MM.1S (cell line): Measurements from ENCODE around the gene MACROD2.

Experiments
- DNase-seq: peaks from one replicate; pipeline ENCODE4 v3.0.0-alpha.2; 2015
- H2AFZ ChIP-seq: fragments of 300-600 bp; sonication (generic); 2 replicates; pipeline ENCODE4 v1.6.0; 2016; ENCODE audit warnings: antibody characterized with exemption, low read length
- H3F3A ChIP-seq: fragments of 300-600 bp; sonication (generic); 2 replicates; pipeline ENCODE4 v1.6.1; 2016; ENCODE audit warnings: mild to moderate bottlenecking, antibody characterized with exemption, low read length, moderate library complexity, mixed read lengths; ENCODE audit not compliant: insufficient read depth
- H3K27ac ChIP-seq: fragments of 300-600 bp; sonication (generic); 2 replicates; pipeline ENCODE4 v1.5.1; 2016; ENCODE audit warnings: mild to moderate bottlenecking, low read length
- H3K27me3 ChIP-seq: fragments of 300-600 bp; sonication (generic); replicated peaks from 2 replicates; pipeline ENCODE4 v1.6.0; 2016; ENCODE audit warnings: low read length; ENCODE audit not compliant: insufficient read depth
- H3K36me3 ChIP-seq: fragments of 300-600 bp; sonication (generic); replicated peaks from 2 replicates; pipeline ENCODE4 v1.6.1; 2016; ENCODE audit warnings: mild to moderate bottlenecking, low read length, mixed read lengths; ENCODE audit not compliant: insufficient read depth
- H3K4me1 ChIP-seq: fragments of 300-600 bp; sonication (generic); 2 replicates; pipeline ENCODE4 v1.6.1; 2016; ENCODE audit warnings: low read length, mixed read lengths
- H3K4me2 ChIP-seq: fragments of 300-600 bp; sonication (generic); 2 replicates; pipeline ENCODE4 v1.6.0; 2016; ENCODE audit warnings: low read depth, low read length
- H3K4me3 ChIP-seq: fragments of 300-600 bp; sonication (generic); 2 replicates; pipeline ENCODE4 v1.5.1; 2016; ENCODE audit warnings: low read length, mixed read lengths
- H3K79me2 ChIP-seq: fragments of 300-600 bp; sonication (generic); 2 replicates; pipeline ENCODE4 v1.6.1; 2016; ENCODE audit warnings: mixed run types, low read length, mixed read lengths
- H3K9ac ChIP-seq: fragments of 300-600 bp; sonication (generic); 2 replicates; pipeline ENCODE4 v1.6.1; 2016; ENCODE audit warnings: low read length, mixed read lengths
- H3K9me2 ChIP-seq: fragments of 300-600 bp; sonication (generic); replicated peaks from 2 replicates; pipeline ENCODE4 v1.6.1; 2016; ENCODE audit warnings: mild to moderate bottlenecking, low read length, mixed read lengths; ENCODE audit not compliant: insufficient read depth
- H3K9me3 ChIP-seq: fragments of 300-600 bp; sonication (generic); replicated peaks from 2 replicates; pipeline ENCODE4 v1.6.1; 2016; ENCODE audit warnings: mild to moderate bottlenecking, low read length, mixed read lengths; ENCODE audit not compliant: insufficient read depth
- H4K20me1 ChIP-seq: fragments of 300-600 bp; sonication (generic); 2 replicates; pipeline ENCODE4 v1.6.1; 2016; ENCODE audit warnings: mild to moderate bottlenecking, low read length, moderate library complexity, mixed read lengths; ENCODE audit not compliant: insufficient read depth
- EZH2 ChIP-seq: fragments of 300-600 bp; sonication (generic); optimal IDR thresholded peaks from 2 replicates; pipeline ENCODE3; 2017; ENCODE audit warnings: low read depth, mild to moderate bottlenecking, antibody characterized with exemption, low read length, mixed read lengths
- EZH2phosphoT487 ChIP-seq: fragments of 300-600 bp; sonication (generic); IDR thresholded peaks from 2 replicates; pipeline ENCODE4 v1.6.1; 2018; ENCODE audit warnings: antibody characterized with exemption, low read length
- TF ChIP-seq, protein P1 (sequence below): fragments of 300-600 bp; sonication (generic); IDR thresholded peaks from 2 replicates; pipeline ENCODE4 v1.5.1; 2016; ENCODE audit warnings: antibody characterized with exemption, low read length, mixed read lengths

Gene MACROD2

DNA sequence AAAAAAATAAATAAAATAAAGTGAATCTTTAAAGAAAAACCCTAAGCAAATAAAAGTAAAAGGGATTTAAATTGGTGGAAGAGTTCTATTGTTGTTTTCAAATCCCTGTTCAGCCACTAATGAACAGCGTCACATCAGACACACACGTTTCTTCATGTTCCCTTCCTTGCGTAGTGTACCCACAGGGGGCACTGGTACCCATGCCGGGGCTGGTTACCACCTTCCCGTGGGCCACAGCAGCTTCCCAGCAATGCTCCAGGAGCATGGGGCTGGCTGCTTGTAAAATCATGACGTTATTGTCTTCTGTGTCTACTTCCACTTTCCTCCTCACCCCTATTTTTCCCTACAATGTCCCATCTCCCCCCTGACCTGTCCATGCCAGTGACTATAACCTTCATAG lies 1589.2 kb downstream of the MACROD2 start:
- no peaks in the 10 kb centered on the region for H3K4me1 ChIP-seq
- H2AFZ ChIP-seq = no peak overlapping the region
- no peaks in the 10 kb centered on the region for H3K9me2 ChIP-seq
- H3K27ac ChIP-seq = no peak overlapping the region
- no peak for DNase-seq
- no peak overlapping the region for H3K9ac ChIP-seq
- TF ChIP-seq EZH2 = no peak
- no peak for TF ChIP-seq EZH2phosphoT487
- TF ChIP-seq, protein P1, sequence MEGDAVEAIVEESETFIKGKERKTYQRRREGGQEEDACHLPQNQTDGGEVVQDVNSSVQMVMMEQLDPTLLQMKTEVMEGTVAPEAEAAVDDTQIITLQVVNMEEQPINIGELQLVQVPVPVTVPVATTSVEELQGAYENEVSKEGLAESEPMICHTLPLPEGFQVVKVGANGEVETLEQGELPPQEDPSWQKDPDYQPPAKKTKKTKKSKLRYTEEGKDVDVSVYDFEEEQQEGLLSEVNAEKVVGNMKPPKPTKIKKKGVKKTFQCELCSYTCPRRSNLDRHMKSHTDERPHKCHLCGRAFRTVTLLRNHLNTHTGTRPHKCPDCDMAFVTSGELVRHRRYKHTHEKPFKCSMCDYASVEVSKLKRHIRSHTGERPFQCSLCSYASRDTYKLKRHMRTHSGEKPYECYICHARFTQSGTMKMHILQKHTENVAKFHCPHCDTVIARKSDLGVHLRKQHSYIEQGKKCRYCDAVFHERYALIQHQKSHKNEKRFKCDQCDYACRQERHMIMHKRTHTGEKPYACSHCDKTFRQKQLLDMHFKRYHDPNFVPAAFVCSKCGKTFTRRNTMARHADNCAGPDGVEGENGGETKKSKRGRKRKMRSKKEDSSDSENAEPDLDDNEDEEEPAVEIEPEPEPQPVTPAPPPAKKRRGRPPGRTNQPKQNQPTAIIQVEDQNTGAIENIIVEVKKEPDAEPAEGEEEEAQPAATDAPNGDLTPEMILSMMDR = no peak
- no peaks in the 10 kb centered on the region for H3K79me2 ChIP-seq
- no peaks in the 10 kb centered on the region for H3K36me3 ChIP-seq
- no peak overlapping the region for H3K4me2 ChIP-seq
- no peaks in the 10 kb centered on the region for H4K20me1 ChIP-seq
- no peak overlapping the region for H3K4me3 ChIP-seq
- H3K27me3 ChIP-seq = no peaks in the 10 kb centered on the region
- H3K9me3 ChIP-seq = no peaks in the 10 kb centered on the region
- H3F3A ChIP-seq = no peaks in the 10 kb centered on the region

DNA sequence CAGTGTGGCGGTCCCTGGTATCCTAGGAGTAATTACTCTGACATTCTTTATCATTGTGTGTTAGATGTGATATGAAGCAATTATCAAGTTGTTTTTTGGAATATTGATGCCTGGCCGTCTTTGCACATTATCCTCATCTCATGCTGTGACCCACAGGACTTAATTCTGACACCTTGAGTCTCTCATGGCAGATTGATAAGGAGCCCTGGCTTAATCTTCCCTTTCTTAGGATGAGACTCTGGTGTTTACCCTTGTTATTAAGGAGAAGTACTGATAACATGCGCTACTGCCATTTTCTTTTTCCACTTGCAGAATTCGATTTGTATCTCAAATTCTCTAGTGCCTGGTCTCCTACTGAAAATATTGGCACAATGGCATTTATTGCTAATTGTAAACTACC lies 1597.8 kb downstream of the MACROD2 start:
- no peaks in the 10 kb centered on the region for H3K9me3 ChIP-seq
- no peaks in the 10 kb centered on the region for H3K9me2 ChIP-seq
- H3K79me2 ChIP-seq = no peaks in the 10 kb centered on the region
- TF ChIP-seq EZH2 (no peak), EZH2phosphoT487 (no peak)
- TF ChIP-seq, protein P1 = no peak
- H4K20me1 ChIP-seq = no peaks in the 10 kb centered on the region
- H3K36me3 ChIP-seq = no peaks in the 10 kb centered on the region
- no peak overlapping the region for H3K9ac ChIP-seq
- no peak for DNase-seq
- no peak overlapping the region for H3K4me2 ChIP-seq
- no peaks in the 10 kb centered on the region for H3F3A ChIP-seq
- no peaks in the 10 kb centered on the region for H3K4me1 ChIP-seq
- H3K27ac ChIP-seq = no peak overlapping the region
- H2AFZ ChIP-seq = no peak overlapping the region
- no peak overlapping the region for H3K4me3 ChIP-seq
- H3K27me3 ChIP-seq = no peaks in the 10 kb centered on the region

DNA sequence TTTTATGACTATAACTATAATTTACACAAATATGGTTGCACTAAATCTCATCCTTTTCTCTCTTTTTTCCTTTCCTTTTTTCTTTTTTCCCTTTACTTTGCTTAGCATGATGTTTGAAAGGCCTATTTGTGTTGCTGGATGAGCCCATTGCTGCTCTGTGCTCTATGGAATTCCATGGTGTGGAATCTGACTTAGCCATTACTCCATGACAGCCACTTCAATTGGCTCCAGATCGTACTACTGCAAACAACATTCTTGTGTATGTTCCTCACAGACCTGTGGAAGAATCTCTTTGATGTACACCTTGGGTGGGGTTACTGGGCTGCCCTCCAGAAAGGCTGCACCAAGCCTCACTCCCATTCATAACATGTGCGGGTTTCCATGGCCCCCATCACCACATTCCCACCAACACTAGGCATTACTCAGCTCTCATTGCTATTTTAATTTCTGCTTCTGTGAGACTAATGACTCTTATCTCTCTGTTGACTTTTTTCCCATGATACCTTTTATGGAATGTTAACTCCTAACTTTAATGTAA lies 1598.9 kb downstream of the MACROD2 start:
- TF ChIP-seq, protein P1 = no peak
- no peak for TF ChIP-seq EZH2phosphoT487
- TF ChIP-seq EZH2 = no peak

More for the DNA sequence above, 1598.9 kb downstream of the MACROD2 start:
- Histone ChIP-seq H3K4me2 (no peak overlapping the region), H3K4me3 (no peak overlapping the region), H2AFZ (no peak overlapping the region), H3F3A (no peaks in the 10 kb centered on the region), H3K9me2 (no peaks in the 10 kb centered on the region), H3K9ac (no peak overlapping the region), H3K36me3 (no peaks in the 10 kb centered on the region), H3K27ac (no peak overlapping the region), H3K4me1 (no peaks in the 10 kb centered on the region), H3K9me3 (no peaks in the 10 kb centered on the region), H3K79me2 (no peaks in the 10 kb centered on the region), H3K27me3 (no peaks in the 10 kb centered on the region), H4K20me1 (no peaks in the 10 kb centered on the region)
- no peak for DNase-seq
